SU-DHL-6 (cell line): ENCODE measurements around the gene NMNAT1.

Experiments used
- H2AFZ ChIP-seq: fragments of 200-600 bp; sonication (generic); 2 replicates; pipeline ENCODE4 v1.6.1; 2014; ENCODE audit warnings: low read depth, mild to moderate bottlenecking, moderate library complexity, mixed read lengths, antibody characterized with exemption, low read length; ENCODE audit not compliant: severe bottlenecking
- H3F3A ChIP-seq: fragments of 200-600 bp; shearing (Covaris generic); 2 replicates; pipeline ENCODE4 v1.6.0; 2016; ENCODE audit warnings: antibody characterized with exemption, mild to moderate bottlenecking; ENCODE audit not compliant: insufficient read depth
- H3K27ac ChIP-seq: fragments of 200-600 bp; sonication (generic); 2 replicates; pipeline ENCODE4 v1.5.1; 2016; ENCODE audit warnings: low read depth, mild to moderate bottlenecking, low read length, moderate library complexity, mixed read lengths
- H3K27me3 ChIP-seq: fragments of 200-600 bp; sonication (generic), shearing (Covaris generic); 2 replicates; pipeline ENCODE4 v1.6.0; 2014; ENCODE audit warnings: mild to moderate bottlenecking, low read length
- H3K36me3 ChIP-seq: fragments of 200-600 bp; sonication (generic); 2 replicates; pipeline ENCODE4 v1.6.1; 2014; ENCODE audit warnings: mild to moderate bottlenecking, low read length, mixed read lengths
- H3K4me2 ChIP-seq: fragments of 300-600, 200-600 bp; shearing (Covaris generic), sonication (generic); 2 replicates; pipeline ENCODE4 v1.6.0; 2014; ENCODE audit warnings: low read length, low read depth, mild to moderate bottlenecking; ENCODE audit not compliant: poor library complexity, severe bottlenecking
- H3K4me3 ChIP-seq: fragments of 200-600 bp; sonication (generic); 2 replicates; pipeline ENCODE4 v1.5.1; 2014; ENCODE audit warnings: antibody characterized with exemption, low read length, mild to moderate bottlenecking, mixed read lengths; ENCODE audit not compliant: insufficient read depth, poor library complexity, severe bottlenecking
- H3K79me2 ChIP-seq: fragments of 200-600 bp; sonication (generic); 2 replicates; pipeline ENCODE4 v1.6.1; 2014; ENCODE audit warnings: mild to moderate bottlenecking, low read length, moderate library complexity; ENCODE audit not compliant: insufficient read depth
- H3K9ac ChIP-seq: fragments of 200-600 bp; sonication (generic); 2 replicates; pipeline ENCODE4 v1.7.0; 2014; ENCODE audit warnings: mild to moderate bottlenecking, low read length
- H3K9me2 ChIP-seq: fragments of 200-600 bp; sonication (generic); replicated peaks from 2 replicates; pipeline ENCODE4 v1.6.1; 2014; ENCODE audit warnings: low read length; ENCODE audit not compliant: insufficient read depth
- H3K9me3 ChIP-seq: fragments of 200-600 bp; sonication (generic); 2 replicates; pipeline ENCODE4 v1.6.1; 2014; ENCODE audit warnings: low read length, mixed read lengths; ENCODE audit not compliant: insufficient read depth
- H4K20me1 ChIP-seq: fragments of 200-600 bp; sonication (generic); 2 replicates; pipeline ENCODE4 v1.6.1; 2014; ENCODE audit warnings: low read depth, mild to moderate bottlenecking, antibody characterized with exemption, low read length, moderate library complexity, mixed read lengths
- CTCF ChIP-seq: fragments of 200-600 bp; sonication (generic); IDR thresholded peaks from one replicate; pipeline ENCODE4 v1.5.1; 2017; ENCODE audit warnings: antibody characterized with exemption, mild to moderate bottlenecking, low read length, moderate library complexity; ENCODE audit not compliant: insufficient read depth, poor library complexity, severe bottlenecking
- EZH2phosphoT487 ChIP-seq: fragments of 200-600 bp; sonication (generic), shearing (Covaris generic); conservative IDR thresholded peaks from 2 replicates; pipeline ENCODE4 v1.6.1; 2018; ENCODE audit warnings: mild to moderate bottlenecking, antibody characterized with exemption, low read length, moderate library complexity, mixed read lengths

The NMNAT1 gene

DNA sequence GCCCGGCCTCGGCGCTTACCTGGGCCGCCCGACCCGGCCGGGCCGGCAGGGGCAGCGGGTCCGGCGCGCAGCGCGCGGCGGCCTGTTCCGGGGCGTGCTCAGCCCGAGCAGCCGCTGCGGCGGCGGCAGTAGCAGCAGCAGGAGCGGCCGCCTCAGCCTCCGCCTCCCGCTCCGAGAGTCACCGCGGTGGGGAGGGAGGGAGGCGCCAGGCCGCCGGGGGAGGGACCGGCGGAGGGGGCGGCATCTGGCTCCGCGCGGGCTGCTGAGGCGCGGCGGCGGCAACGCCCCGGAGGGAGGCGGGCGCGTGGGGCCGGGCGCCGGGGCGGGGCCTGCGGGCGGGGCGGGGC lies 33.2 kb upstream of the NMNAT1 start, which contains the start of gene CTNNBIP1:
TSS of gene CTNNBIP1 (minus strand) at position 194 of the 347 bp plus-strand sequence. CDS start 38,205 bp downstream, outside the sequence.
- Histone ChIP-seq H3K27ac (peak within 1 kb of the TSS; percentile 68), H3F3A (peaks cover 5% of the 10 kb centered on the region; the same call in 1 of the 2 replicates), H3K9me2 (no peaks in the 10 kb centered on the region), H3K27me3 (no peaks in the 10 kb centered on the region), H3K4me3 (peak within 1 kb of the TSS; percentile 56), H3K79me2 (no peaks in the 10 kb centered on the region), H4K20me1 (no peaks in the 10 kb centered on the region), H3K4me2 (peak within 1 kb of the TSS; percentile 83), H3K36me3 (no peaks in the 10 kb centered on the region), H3K9ac (peak within 1 kb of the TSS; percentile 60), H2AFZ (peak within 1 kb of the TSS; percentile 94), H3K9me3 (no peaks in the 10 kb centered on the region)
- TF ChIP-seq CTCF: no peak
- TF ChIP-seq EZH2phosphoT487: no peak

GRCh38 chr1:9910423-9911178 lies 32.7 kb upstream of the NMNAT1 start:
- no peak for TF ChIP-seq CTCF
- TF ChIP-seq EZH2phosphoT487: no peak
- no peaks in the 10 kb centered on the region for H3K79me2 ChIP-seq
- no peaks in the 10 kb centered on the region for H3K9me2 ChIP-seq
- no peaks in the 10 kb centered on the region for H3K9me3 ChIP-seq
- H3K4me2 ChIP-seq: peak overlapping the region; percentile 83
- peak overlapping the region; percentile 94 for H2AFZ ChIP-seq
- no peaks in the 10 kb centered on the region for H3K27me3 ChIP-seq
- H3F3A ChIP-seq: peaks cover 5% of the 10 kb centered on the region; the same call in 1 of the 2 replicates
- H3K27ac ChIP-seq: peak overlapping the region; percentile 68
- peak overlapping the region; percentile 56 for H3K4me3 ChIP-seq
- H4K20me1 ChIP-seq: no peaks in the 10 kb centered on the region
- H3K36me3 ChIP-seq: no peaks in the 10 kb centered on the region
- H3K9ac ChIP-seq: peak overlapping the region; percentile 60

- Histone ChIP-seq H3K36me3 (no peaks in the 10 kb centered on the region), H3K27me3 (no peaks in the 10 kb centered on the region), H3K4me3 (no peak overlapping the region), H2AFZ (no peak overlapping the region), H3K27ac (no peak overlapping the region), H4K20me1 (no peaks in the 10 kb centered on the region), H3K9me2 (no peaks in the 10 kb centered on the region), H3K4me2 (no peak overlapping the region), H3K79me2 (no peaks in the 10 kb centered on the region), H3K9ac (no peak overlapping the region), H3F3A (peaks cover 5% of the 10 kb centered on the region; the same call in 1 of the 2 replicates), H3K9me3 (no peaks in the 10 kb centered on the region)
- no peak for TF ChIP-seq EZH2phosphoT487
- TF ChIP-seq CTCF: no peak
Measured at GRCh38 chr1:9912264-9912936, 30.9 kb upstream of the NMNAT1 start.
